ENCODE data around the gene GTPBP10.

Gene GTPBP10

GRCh38 chr7:90346336-90347125 lies at the start of gene GTPBP10:
GTPBP10 (plus strand) TSS chr7:90346716; CDS start chr7:90346742, 26 bp downstream.
- in situ Hi-C loops (cut with HindIII; ENCODE audit: low pct_unique_long_range_greater_than_20kb, low sequenced_read_pairs), result no loop called here
- peak; percentile 33 to 92 for DNase-seq (ENCODE audit: low read depth in 1 of 2, low spot score in 1 of 2)
- TF ChIP-seq JUND (IDR thresholded peaks at IDR 0.05; ENCODE audit: low read depth), result no peak

DNA sequence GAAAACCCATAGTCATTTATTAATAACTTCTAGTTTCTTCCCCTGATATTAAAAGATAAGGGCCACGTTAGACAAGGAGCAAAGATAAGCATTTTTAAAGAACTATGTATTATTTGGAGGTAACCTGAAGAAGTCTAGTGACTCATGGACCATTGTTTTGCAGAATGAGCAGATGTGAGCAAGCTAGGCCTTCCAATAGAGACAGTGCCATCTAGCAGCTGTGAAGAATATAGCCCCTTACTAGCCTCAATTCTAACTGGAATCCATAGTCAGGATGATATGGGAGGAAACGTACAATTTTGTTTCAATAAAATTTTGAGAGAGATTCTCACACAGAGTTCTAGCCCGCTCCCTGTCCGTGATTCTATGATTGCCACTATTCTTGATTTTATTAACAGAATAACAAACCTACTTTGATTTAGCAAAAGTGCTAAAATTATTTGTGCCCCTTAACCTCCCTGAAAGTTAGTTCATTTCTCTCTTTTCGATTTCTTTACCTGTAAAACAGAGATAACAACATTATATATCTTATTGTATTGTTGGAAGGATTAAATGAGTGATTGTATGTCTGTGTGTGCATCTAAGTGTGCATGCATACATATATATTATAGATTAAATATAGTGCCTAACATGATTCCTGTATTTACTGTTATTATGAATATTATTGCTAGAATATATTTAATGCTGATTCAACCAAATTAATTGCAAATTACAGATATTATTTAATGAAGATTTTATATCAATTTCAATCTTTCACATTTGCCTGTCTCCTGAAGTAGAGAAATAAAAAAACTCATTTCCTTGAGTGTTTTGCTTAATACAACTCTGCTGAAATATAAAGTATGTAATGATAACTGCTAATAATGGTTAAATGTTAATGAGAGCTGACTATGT lies 48.1 kb upstream of the GTPBP10 start:
- no peak for TF ChIP-seq JUND (IDR thresholded peaks at IDR 0.05; ENCODE audit: low read depth)
- in situ Hi-C loops (cut with HindIII; ENCODE audit: low pct_unique_long_range_greater_than_20kb, low sequenced_read_pairs), result no loop called here
- DNase-seq (ENCODE audit: low read depth in 1 of 2, low spot score in 1 of 2), result peak in 1 of 2 experiments; percentile 63

DNA sequence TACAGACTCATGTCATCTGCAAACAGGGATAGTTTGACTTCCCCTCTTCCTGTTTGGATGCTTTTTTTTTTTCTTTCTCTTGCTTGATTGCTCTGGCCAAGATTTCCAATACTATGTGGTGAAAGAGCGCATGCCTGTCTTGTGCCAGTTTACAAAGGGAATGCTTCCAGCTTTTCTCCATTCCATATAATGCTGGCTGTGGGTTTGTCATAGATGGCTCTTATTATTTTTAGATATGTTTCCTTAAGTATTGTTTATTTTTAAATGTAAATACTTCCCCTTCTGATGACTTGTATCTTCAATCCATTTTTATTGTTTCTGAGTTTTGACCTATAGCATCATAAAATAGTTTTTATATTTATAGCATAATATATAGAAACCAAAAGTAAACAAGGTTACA lies 43.3 kb upstream of the GTPBP10 start:
- no peak for DNase-seq (ENCODE audit: low read depth in 1 of 2, low spot score in 1 of 2)
- TF ChIP-seq JUND (IDR thresholded peaks at IDR 0.05; ENCODE audit: low read depth), result no peak
- in situ Hi-C loops (cut with HindIII; ENCODE audit: low pct_unique_long_range_greater_than_20kb, low sequenced_read_pairs), result no loop called here

GRCh38 chr7:90309872-90310271 lies 36.6 kb upstream of the GTPBP10 start:
- no peak for DNase-seq (ENCODE audit: low read depth in 1 of 2, low spot score in 1 of 2)
- in situ Hi-C loops (cut with HindIII; ENCODE audit: low pct_unique_long_range_greater_than_20kb, low sequenced_read_pairs), result no loop called here
- no peak for TF ChIP-seq JUND (IDR thresholded peaks at IDR 0.05; ENCODE audit: low read depth)

DNA sequence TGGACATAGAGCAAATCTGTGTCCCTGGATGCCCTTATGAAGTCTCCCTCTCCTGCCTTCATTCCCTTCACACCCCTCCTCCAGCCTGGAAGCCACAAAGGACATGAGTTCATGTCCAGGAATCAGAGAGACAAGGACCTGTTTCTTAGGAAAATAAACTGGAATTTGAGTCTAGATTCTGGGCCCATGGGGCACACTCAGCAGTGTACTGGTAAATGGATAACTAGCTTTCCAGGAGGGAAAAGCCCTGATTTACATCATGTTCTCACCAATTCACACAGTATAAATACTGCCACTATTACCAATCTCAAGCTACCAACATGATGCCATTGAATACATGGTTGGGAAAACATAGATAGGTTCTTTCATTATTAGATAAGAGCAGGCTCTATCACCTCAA lies 35.3 kb upstream of the GTPBP10 start:
- no peak for DNase-seq (ENCODE audit: low read depth in 1 of 2, low spot score in 1 of 2)
- in situ Hi-C loops (cut with HindIII; ENCODE audit: low pct_unique_long_range_greater_than_20kb, low sequenced_read_pairs), result no loop called here
- TF ChIP-seq JUND (IDR thresholded peaks at IDR 0.05; ENCODE audit: low read depth), result no peak

- peak in 1 of 2 experiments; percentile 27 for DNase-seq (ENCODE audit: low read depth in 1 of 2, low spot score in 1 of 2)
- in situ Hi-C loops (cut with HindIII; ENCODE audit: low pct_unique_long_range_greater_than_20kb, low sequenced_read_pairs), result no loop called here
Measured at GRCh38 chr7:90312745-90313144, 33.8 kb upstream of the GTPBP10 start.

DNA sequence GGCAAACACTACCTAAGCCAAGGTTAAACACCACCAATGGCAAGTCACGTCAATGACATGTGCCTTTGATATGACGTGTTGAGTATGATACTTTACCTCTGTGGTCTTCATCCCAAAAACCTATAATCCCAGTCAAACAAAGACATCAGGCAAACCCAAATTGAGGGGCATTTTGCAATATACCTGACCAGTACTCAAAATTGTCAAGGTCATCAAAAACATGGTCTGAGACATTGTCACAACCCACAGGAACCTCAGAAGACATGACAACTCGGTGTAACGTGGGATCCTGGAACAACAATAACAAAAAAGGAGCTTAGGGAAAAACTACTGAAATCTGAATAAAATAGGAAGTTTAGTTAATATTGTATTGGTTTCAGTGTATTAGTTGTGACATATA lies 32.6 kb upstream of the GTPBP10 start:
- no peak for DNase-seq (ENCODE audit: low read depth in 1 of 2, low spot score in 1 of 2)
- in situ Hi-C loops (cut with HindIII; ENCODE audit: low pct_unique_long_range_greater_than_20kb, low sequenced_read_pairs), result no loop called here
- no peak for TF ChIP-seq JUND (IDR thresholded peaks at IDR 0.05; ENCODE audit: low read depth)

More at GRCh38 chr7:90312745-90313144, 33.8 kb upstream of the GTPBP10 start:
- TF ChIP-seq JUND (IDR thresholded peaks at IDR 0.05; ENCODE audit: low read depth), result no peak

GRCh38 chr7:90320014-90320413 lies 26.5 kb upstream of the GTPBP10 start:
- DNase-seq (ENCODE audit: low read depth in 1 of 2, low spot score in 1 of 2), result no peak
- in situ Hi-C loops (cut with HindIII; ENCODE audit: low pct_unique_long_range_greater_than_20kb, low sequenced_read_pairs), result no loop called here
- TF ChIP-seq JUND (IDR thresholded peaks at IDR 0.05; ENCODE audit: low read depth), result no peak

DNA sequence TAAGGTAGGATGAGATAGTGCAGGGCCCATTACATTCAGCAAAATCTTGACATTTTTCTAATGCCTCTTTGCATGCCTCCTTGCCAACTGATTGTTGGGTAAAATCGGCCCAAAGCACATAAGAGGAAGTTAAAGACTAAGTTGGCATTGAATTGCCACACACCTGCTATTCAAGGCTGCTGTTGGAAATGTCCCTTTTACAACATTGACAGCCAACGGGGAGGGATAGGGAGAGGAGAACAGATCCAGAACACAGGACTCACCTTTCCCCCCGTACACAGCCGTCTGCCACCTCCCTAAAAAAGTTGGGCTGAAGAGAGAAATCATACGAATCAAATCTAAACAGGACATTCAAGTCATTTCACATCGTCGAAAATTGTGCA lies 26.1 kb upstream of the GTPBP10 start:
- TF ChIP-seq JUND (IDR thresholded peaks at IDR 0.05; ENCODE audit: low read depth), result no peak
- no peak for DNase-seq (ENCODE audit: low read depth in 1 of 2, low spot score in 1 of 2)
- in situ Hi-C loops (cut with HindIII; ENCODE audit: low pct_unique_long_range_greater_than_20kb, low sequenced_read_pairs), result no loop called here

DNA sequence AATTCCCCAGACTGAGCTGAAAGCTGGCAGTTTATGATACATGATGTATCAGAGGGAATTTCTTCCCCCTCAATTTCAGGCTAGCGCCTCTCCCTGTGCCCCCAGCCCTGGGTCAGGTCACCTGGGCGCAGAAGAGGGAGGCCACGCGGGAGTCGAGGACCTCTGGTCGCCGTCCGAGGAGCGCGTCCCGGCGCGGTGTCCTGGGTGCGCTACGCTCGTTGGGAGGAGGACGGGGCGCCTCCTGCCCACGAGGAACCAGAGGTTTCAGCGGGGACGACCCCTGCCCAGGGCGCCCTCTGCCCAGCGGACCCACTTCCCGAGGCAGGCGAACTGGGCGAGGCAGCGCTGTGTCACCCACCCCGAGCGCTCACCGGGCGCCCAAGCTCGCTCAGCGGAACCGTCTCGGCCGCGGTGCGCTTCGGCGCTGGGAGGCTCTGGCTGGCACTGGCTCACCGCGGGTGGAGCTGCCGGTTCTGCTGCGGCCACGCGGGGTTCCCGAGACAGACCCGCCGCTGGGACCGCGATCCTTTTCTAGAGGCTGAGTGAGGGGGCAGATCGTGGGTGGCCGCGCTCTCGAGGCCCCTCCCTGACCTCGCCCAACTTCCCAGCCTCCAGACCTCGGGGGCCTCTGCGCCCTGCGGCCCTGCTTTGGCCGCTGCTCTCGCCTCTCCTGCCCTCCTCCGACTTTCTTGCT lies 25.6 kb upstream of the GTPBP10 start, which contains the start of gene FAM237B:
Gene FAM237B, minus strand, starts transcription at position 504 of the 694 bp plus-strand sequence. CDS start 1,556 bp downstream, outside the sequence.
- in situ Hi-C loops (cut with HindIII; ENCODE audit: low pct_unique_long_range_greater_than_20kb, low sequenced_read_pairs), result no loop called here
- TF ChIP-seq JUND (IDR thresholded peaks at IDR 0.05; ENCODE audit: low read depth), result no peak
- no peak for DNase-seq (ENCODE audit: low read depth in 1 of 2, low spot score in 1 of 2)

GRCh38 chr7:90322837-90323236 lies 23.7 kb upstream of the GTPBP10 start:
- in situ Hi-C loops (cut with HindIII; ENCODE audit: low pct_unique_long_range_greater_than_20kb, low sequenced_read_pairs), result no loop called here

GRCh38 chr7:90326500-90326899 lies 20.0 kb upstream of the GTPBP10 start:
- no peak for DNase-seq (ENCODE audit: low read depth in 1 of 2, low spot score in 1 of 2)
- in situ Hi-C loops (cut with HindIII; ENCODE audit: low pct_unique_long_range_greater_than_20kb, low sequenced_read_pairs), result no loop called here
- TF ChIP-seq JUND (IDR thresholded peaks at IDR 0.05; ENCODE audit: low read depth), result no peak

More at GRCh38 chr7:90322837-90323236, 23.7 kb upstream of the GTPBP10 start:
- DNase-seq (ENCODE audit: low read depth in 1 of 2, low spot score in 1 of 2), result no peak
- TF ChIP-seq JUND (IDR thresholded peaks at IDR 0.05; ENCODE audit: low read depth), result no peak

All from T47D (cell line).